Measurements from ENCODE around the gene TMOD2.

Gene TMOD2

DNA sequence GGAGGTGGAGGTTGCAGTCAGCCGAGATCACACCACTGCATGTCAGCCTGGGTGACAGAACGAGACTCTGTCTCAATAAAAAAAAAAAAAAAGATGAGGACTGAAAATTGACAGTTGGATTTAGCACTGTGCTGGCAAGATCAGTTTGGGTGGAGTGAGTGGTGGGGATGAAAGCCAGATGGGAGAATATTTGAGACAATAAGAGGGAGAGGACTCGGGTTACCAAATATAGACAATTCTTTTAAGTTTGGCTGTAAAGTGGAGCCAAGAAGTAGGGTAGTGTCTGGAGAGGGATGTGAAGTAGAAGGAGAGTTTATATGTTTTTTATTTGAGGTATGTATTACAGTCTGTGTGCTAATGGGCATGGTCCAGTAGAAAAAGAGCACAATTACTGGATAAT, 98.5 kb downstream of the TMOD2 start:
- TF ChIP-seq TEAD4 (IDR thresholded peaks at IDR 0.05) (no peak), YY1 (IDR thresholded peaks at IDR 0.05; ENCODE audit: low read depth) (no peak), FOXM1 (IDR thresholded peaks at IDR 0.05; ENCODE audit: borderline replicate concordance, low read depth) (no peak), TCF12 (IDR thresholded peaks at IDR 0.05; ENCODE audit: low read depth) (no peak), TAF1 (IDR thresholded peaks at IDR 0.05; ENCODE audit: low read depth) (no peak), RAD21 (IDR thresholded peaks at IDR 0.05; ENCODE audit: low read depth) (no peak), CREB1 (IDR thresholded peaks at IDR 0.05; ENCODE audit: low read depth) (no peak), EP300 (IDR thresholded peaks at IDR 0.05; ENCODE audit: borderline replicate concordance) (no peak), ZBTB7A (IDR thresholded peaks at IDR 0.05; ENCODE audit: low read depth) (no peak), NFIC (IDR thresholded peaks at IDR 0.05) (no peak), EGR1 (IDR thresholded peaks at IDR 0.05) (no peak), CEBPB (IDR thresholded peaks at IDR 0.05) (no peak)
- TF ChIP-seq, protein P1, sequence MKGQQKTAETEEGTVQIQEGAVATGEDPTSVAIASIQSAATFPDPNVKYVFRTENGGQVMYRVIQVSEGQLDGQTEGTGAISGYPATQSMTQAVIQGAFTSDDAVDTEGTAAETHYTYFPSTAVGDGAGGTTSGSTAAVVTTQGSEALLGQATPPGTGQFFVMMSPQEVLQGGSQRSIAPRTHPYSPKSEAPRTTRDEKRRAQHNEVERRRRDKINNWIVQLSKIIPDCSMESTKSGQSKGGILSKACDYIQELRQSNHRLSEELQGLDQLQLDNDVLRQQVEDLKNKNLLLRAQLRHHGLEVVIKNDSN (IDR thresholded peaks at IDR 0.05): no peak
- TF ChIP-seq, protein P2, sequence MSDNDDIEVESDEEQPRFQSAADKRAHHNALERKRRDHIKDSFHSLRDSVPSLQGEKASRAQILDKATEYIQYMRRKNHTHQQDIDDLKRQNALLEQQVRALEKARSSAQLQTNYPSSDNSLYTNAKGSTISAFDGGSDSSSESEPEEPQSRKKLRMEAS (IDR thresholded peaks at IDR 0.05): no peak
- TF ChIP-seq, protein P3, sequence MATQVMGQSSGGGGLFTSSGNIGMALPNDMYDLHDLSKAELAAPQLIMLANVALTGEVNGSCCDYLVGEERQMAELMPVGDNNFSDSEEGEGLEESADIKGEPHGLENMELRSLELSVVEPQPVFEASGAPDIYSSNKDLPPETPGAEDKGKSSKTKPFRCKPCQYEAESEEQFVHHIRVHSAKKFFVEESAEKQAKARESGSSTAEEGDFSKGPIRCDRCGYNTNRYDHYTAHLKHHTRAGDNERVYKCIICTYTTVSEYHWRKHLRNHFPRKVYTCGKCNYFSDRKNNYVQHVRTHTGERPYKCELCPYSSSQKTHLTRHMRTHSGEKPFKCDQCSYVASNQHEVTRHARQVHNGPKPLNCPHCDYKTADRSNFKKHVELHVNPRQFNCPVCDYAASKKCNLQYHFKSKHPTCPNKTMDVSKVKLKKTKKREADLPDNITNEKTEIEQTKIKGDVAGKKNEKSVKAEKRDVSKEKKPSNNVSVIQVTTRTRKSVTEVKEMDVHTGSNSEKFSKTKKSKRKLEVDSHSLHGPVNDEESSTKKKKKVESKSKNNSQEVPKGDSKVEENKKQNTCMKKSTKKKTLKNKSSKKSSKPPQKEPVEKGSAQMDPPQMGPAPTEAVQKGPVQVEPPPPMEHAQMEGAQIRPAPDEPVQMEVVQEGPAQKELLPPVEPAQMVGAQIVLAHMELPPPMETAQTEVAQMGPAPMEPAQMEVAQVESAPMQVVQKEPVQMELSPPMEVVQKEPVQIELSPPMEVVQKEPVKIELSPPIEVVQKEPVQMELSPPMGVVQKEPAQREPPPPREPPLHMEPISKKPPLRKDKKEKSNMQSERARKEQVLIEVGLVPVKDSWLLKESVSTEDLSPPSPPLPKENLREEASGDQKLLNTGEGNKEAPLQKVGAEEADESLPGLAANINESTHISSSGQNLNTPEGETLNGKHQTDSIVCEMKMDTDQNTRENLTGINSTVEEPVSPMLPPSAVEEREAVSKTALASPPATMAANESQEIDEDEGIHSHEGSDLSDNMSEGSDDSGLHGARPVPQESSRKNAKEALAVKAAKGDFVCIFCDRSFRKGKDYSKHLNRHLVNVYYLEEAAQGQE (IDR thresholded peaks at IDR 0.05; ENCODE audit: low read depth): no peak

DNA sequence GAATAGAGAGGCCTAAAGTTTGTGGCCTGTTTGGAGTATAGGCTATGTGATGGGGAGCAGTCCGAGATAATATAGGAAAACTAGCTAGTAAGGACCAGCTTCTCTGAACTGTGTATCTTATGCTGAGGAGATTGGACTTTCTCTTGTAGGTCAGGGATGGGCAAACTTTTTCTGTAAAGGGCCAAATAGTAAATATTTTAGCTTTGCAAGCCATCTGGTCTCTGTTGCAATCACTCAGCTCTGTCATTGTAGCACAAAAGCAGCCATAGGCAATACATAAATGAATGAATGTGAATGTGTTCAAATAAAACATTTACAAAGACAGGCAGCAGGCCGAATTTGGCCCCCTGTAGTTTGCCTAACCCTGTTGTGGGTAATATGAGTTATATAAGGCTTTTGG, 102.6 kb downstream of the TMOD2 start:
- TF ChIP-seq TAF1 (IDR thresholded peaks at IDR 0.05; ENCODE audit: low read depth): no peak

DNA sequence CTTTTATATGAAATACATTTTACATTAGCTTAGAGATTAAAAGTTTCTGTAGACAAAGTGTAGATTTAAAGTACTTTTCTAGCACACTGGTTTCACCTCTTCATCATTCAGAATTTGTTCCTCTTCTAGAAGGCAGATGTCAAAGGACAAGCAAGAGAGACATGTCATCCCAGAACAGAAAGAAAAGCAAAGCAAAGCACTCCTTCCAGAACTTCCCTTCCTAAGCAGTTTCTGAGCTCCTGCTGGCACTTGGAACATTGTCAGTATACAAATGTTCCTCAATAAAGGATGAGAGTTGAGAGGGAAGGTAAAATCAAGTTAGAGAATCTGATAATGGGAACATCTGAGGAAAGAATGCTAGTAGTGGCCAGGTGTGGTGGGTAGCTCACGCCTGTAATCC, 104.2 kb downstream of the TMOD2 start:
- TF ChIP-seq FOXM1 (IDR thresholded peaks at IDR 0.05; ENCODE audit: borderline replicate concordance, low read depth) (no peak), TCF12 (IDR thresholded peaks at IDR 0.05; ENCODE audit: low read depth) (no peak), EGR1 (IDR thresholded peaks at IDR 0.05) (no peak), TEAD4 (IDR thresholded peaks at IDR 0.05) (no peak), CREB1 (IDR thresholded peaks at IDR 0.05; ENCODE audit: low read depth) (no peak), YY1 (IDR thresholded peaks at IDR 0.05; ENCODE audit: low read depth) (no peak), RAD21 (IDR thresholded peaks at IDR 0.05; ENCODE audit: low read depth) (no peak), EP300 (IDR thresholded peaks at IDR 0.05; ENCODE audit: borderline replicate concordance) (no peak), ZBTB7A (IDR thresholded peaks at IDR 0.05; ENCODE audit: low read depth) (no peak), TAF1 (IDR thresholded peaks at IDR 0.05; ENCODE audit: low read depth) (no peak), NFIC (IDR thresholded peaks at IDR 0.05) (no peak)
- TF ChIP-seq, protein P1 (IDR thresholded peaks at IDR 0.05): no peak

DNA sequence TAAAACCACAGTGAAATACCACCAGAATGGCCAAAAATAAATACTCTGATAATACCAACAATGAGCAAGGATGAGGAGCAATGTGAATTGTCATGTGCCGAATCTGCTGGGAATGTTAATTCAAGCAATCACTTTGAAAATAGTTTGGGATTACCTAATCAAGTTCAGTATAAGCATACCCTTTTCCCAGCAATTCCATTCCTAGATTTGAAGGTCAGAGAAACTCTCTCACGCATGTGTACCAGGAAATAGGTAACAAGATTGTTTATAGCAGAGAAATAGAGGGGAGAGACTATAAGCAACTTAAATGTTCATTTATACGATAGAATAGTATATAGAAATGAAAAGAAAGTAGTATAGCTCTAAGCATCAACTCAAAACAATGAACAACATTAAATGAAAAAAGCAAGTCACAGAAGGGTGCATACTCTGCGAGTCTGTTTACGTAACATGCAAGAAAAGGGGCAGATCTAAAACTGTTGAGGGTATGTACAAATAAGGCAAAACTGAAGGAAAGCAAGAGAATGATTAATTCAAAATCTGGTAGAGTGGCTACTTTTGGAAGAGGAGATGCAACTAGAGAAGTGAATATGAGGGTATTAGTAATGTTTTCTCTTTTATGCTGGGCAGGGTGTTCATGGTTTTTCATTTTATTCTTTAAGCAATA, 105.5 kb downstream of the TMOD2 start:
- TF ChIP-seq EP300 (IDR thresholded peaks at IDR 0.05; ENCODE audit: borderline replicate concordance) (no peak), CREB1 (IDR thresholded peaks at IDR 0.05; ENCODE audit: low read depth) (no peak), TCF12 (IDR thresholded peaks at IDR 0.05; ENCODE audit: low read depth) (no peak), FOXM1 (IDR thresholded peaks at IDR 0.05; ENCODE audit: borderline replicate concordance, low read depth) (no peak), YY1 (IDR thresholded peaks at IDR 0.05; ENCODE audit: low read depth) (no peak), CEBPB (IDR thresholded peaks at IDR 0.05) (no peak), EGR1 (IDR thresholded peaks at IDR 0.05) (no peak), ZBTB7A (IDR thresholded peaks at IDR 0.05; ENCODE audit: low read depth) (no peak), NFIC (IDR thresholded peaks at IDR 0.05) (no peak), RAD21 (IDR thresholded peaks at IDR 0.05; ENCODE audit: low read depth) (no peak), TAF1 (IDR thresholded peaks at IDR 0.05; ENCODE audit: low read depth) (no peak), TEAD4 (IDR thresholded peaks at IDR 0.05) (no peak)
- TF ChIP-seq, protein P2 (IDR thresholded peaks at IDR 0.05): no peak
- TF ChIP-seq, protein P3 (IDR thresholded peaks at IDR 0.05; ENCODE audit: low read depth): no peak
- TF ChIP-seq, protein P1 (IDR thresholded peaks at IDR 0.05): no peak

DNA sequence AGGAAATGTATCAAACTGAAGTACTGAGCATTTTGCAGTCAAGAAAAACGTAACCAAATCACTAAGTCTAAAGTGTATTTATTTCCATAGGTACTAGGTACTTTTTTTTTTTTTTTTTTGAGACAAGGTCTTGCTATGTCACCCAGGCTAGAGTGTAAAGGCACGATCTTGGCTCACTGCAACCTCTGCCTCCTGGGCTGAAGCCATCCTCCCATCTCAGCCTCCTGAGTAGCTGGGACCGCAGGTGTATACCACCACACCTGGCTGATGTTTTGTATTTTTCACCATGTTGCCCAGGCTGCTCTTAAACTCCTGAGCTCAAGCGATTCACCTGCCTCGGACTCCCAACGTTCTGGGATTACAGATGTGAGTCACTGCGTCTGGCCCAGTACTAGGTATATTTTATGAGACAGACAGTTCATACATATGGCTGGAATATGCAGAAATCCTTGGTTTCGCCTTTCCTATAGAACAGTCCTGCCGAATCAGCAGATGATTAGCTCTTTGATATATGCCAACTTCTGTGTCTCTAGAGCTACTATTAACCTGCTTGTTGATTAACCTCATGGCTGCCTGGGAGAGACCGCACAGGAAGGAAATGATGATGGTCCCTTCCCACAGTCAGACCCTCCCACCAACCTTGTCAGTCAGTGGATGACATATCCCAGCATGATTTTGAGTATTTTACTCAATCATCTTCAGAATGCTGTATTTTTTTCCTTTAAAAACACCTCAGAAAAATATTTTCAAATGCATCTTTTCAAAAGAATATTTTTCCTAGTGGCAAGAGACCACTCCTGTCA, 110.4 kb downstream of the TMOD2 start:
- no peak for TF ChIP-seq TAF1 (IDR thresholded peaks at IDR 0.05; ENCODE audit: low read depth)
- TF ChIP-seq, protein P3 (IDR thresholded peaks at IDR 0.05; ENCODE audit: low read depth): no peak
- TF ChIP-seq RAD21 (IDR thresholded peaks at IDR 0.05; ENCODE audit: low read depth): no peak
- TF ChIP-seq FOXM1 (IDR thresholded peaks at IDR 0.05; ENCODE audit: borderline replicate concordance, low read depth): no peak
- TF ChIP-seq, protein P1 (IDR thresholded peaks at IDR 0.05): no peak
- TF ChIP-seq EP300 (IDR thresholded peaks at IDR 0.05; ENCODE audit: borderline replicate concordance): no peak
- TF ChIP-seq EGR1 (IDR thresholded peaks at IDR 0.05): no peak
- TF ChIP-seq CEBPB (IDR thresholded peaks at IDR 0.05): no peak
- TF ChIP-seq, protein P2 (IDR thresholded peaks at IDR 0.05): no peak
- no peak for TF ChIP-seq CREB1 (IDR thresholded peaks at IDR 0.05; ENCODE audit: low read depth)
- no peak for TF ChIP-seq ZBTB7A (IDR thresholded peaks at IDR 0.05; ENCODE audit: low read depth)
- TF ChIP-seq TCF12 (IDR thresholded peaks at IDR 0.05; ENCODE audit: low read depth): no peak
- no peak for TF ChIP-seq YY1 (IDR thresholded peaks at IDR 0.05; ENCODE audit: low read depth)

Data from Ishikawa (cell line).